Epithelial cell of esophagus (primary cell): ENCODE results near the gene CD83.
A peak's percentile ranks its signal among the peaks of the same experiment; 100 is the strongest.

Experiments
- DNase-seq: peaks from one replicate; pipeline ENCODE4 v3.0.0; 2010; ENCODE audit warnings: low read depth
- H3K4me3 ChIP-seq: 2 replicates; pipeline ENCODE4 v1.5.1; 2011; ENCODE audit warnings: mild to moderate bottlenecking, low read length, control low read depth
- CTCF ChIP-seq: IDR thresholded peaks from 2 replicates; pipeline ENCODE4 v1.5.1; 2011; ENCODE audit warnings: low read depth, mild to moderate bottlenecking, low read length, control low read depth, inconsistent platforms; ENCODE audit not compliant: insufficient read depth; ENCODE audit errors: missing control alignments

The CD83 gene

DNA sequence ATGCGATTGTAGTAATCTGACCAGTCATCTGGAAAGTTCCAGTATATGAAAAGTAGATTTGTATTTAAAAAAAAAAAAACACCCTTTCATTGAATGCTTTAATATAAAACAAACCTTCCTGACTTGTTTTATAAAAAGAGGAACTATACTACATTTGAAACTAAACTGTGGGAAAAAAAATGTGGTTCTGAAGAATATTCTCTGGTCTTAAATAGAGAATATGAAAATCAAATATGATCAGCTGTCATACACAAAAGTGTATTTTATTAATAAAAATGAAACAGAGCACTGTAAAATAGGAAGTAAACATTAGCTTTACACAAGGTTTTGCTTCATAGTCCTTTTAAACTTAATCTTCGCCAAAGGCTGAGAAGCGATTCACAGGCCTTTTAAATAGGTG, 25.3 kb upstream of the CD83 start:
- DNase-seq: no peak
- TF ChIP-seq CTCF: no peak
- no peak overlapping the region for H3K4me3 ChIP-seq

- DNase-seq: peak; percentile 27
- no peak overlapping the region for H3K4me3 ChIP-seq
- TF ChIP-seq CTCF: no peak
These were observed 24.5 kb upstream of the CD83 start for GRCh38 chr6:14092838-14093789.

DNA sequence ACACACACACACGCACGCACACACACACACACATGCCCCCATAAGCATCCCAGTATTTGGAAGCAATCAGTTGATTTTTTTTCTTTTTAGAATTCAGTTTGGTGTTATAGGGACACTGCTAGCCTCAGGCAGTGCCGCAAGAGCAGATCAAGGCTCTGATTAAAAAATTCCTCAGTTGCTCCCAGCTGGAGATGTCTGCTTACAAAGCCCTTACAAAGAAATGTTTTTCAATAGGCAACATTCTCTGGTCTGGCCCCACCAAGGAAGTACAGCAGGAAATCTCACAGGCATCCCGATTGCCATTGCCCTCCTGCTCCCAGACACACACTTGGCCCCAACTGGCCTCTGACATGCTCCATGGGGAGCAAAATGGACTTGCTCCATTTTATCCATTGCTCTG, 22.9 kb upstream of the CD83 start:
- no peak overlapping the region for H3K4me3 ChIP-seq
- DNase-seq: no peak
- no peak for TF ChIP-seq CTCF

DNA sequence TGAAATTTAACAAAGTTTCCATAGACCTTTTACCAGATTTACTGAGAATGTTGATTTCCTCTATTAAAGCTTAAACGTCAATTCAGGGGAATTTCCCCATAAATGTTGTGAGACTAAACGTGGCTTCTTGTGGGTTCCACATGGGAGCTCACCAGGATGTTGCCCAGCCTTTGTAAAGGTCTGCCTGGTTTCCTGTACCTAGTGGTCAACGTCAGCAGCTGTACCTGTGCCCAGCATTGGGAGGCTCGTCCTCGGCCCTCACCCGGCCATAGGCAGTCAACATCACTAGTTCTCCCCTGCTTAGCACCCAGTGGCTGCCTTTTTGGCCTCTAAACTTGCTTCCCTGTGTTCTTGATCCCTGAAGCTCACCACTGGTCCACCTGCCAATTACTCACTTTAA, 22.1 kb upstream of the CD83 start:
- TF ChIP-seq CTCF: no peak
- DNase-seq: no peak
- no peak overlapping the region for H3K4me3 ChIP-seq

DNA sequence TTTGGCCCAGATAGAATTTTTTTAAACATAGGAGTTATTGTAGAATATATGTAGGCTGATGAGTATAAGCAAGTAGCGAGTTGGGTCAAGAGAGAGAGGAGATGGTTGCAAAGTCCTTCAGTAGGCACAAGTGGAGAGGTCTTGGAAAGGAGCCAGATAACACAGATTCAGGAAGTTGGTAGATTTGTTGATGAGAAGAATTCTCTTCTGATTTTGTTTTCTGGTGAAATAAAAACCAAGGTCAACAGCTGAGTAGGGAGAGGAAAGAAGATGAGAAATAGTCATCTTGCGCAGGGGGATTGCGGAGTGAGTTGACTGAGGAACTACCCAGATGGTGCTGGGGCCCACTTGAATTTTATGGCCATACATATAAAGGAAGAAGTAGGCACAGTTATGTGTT, 17.4 kb upstream of the CD83 start:
- TF ChIP-seq CTCF: no peak
- H3K4me3 ChIP-seq: no peak overlapping the region
- no peak for DNase-seq

DNA sequence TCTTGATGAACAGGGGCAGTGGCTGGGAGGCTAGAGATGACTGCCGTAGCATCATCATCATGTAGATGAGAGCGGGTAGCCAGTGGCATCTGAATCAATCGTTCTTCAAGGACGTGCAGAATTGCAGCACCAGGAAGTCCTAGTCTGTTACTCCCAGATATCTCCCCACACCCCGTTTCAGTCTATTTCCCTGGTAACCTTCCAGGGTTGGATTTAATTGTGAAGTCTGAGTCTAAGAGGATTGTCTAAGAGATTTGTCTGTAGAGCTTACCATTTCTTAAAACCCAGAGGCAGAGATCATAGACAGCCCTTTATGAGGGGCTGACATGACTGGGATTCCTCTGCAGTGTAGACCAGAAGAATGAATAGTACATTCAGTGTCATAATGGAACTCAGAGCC, 16.6 kb upstream of the CD83 start:
- TF ChIP-seq CTCF: no peak
- DNase-seq: no peak

DNA sequence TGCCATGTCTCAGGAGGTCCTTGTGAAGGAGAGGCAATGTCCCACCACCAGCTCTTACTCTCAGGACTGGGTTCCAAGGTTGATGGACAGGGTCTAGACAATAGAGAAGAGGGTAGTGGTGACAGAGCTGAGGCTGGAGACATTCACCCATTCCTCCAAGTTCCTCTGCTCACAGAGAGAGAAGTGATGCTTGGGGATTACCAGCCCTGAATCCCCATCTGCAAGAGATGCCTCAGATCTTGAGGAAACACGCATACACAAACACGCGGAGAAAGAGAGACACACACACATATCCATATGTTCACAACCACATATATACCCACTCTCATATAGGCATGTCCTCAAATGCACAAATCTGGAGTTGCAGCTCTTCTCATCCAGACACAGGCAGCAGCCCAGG, 15.2 kb upstream of the CD83 start:
- no peak for DNase-seq
- H3K4me3 ChIP-seq: no peak overlapping the region
- TF ChIP-seq CTCF: no peak

More for the DNA sequence above, 16.6 kb upstream of the CD83 start:
- no peak overlapping the region for H3K4me3 ChIP-seq
